GM21381 (cell line): Measurements from ENCODE around the gene CTAGE1.
"Not testable (repeated sequence)": the region's sequence is repeated elsewhere in the genome, so short reads cannot be mapped to it uniquely, and the experiment has no call there.

Source experiments
- ATAC-seq: cut with Tn5 transposase; IDR thresholded peaks from one replicate; pipeline ENCODE4 v1.9.1; 2021; ENCODE audit warnings: mild to moderate bottlenecking, moderate library complexity; ENCODE audit not compliant: unreplicated experiment

Gene CTAGE1

DNA sequence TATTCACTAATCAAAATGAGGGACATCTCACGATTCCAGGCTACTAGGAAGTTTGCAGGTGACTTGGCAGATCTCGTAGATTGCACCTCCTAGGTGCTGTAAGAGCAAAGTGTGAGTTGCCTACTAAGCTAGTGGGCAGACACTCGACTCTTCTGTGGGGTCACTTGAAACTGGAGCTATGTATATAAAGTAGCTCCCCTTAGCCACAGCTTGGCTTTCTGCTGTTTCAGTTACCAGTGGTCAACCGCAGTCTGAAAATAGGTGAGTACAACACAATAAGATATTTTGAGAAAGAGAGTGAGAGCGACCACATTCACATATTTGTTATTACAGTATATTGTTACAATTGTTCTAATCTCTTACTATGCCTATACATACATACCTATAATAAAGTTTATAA, 23.3 kb downstream of the CTAGE1 start:
- no peak for ATAC-seq

DNA sequence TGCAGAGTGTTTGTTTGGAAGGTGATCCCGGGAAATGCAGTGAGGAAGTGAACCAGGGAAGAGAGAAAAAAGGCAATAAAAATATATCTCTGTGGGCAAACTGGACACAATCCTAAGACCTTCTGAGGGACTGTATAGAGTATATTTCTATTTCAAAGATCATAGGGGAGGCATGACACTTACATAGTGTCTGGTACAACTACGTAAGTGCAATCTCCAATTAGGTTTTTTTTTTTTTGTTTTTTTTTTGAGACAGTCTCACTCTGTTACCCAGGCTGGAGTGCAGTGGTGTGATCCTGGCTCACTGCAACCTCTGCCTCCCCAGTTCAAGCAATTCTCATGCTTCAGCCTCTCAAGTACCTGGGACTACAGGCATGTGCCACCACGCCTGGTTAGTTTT, 24.6 kb downstream of the CTAGE1 start:
- not testable (repeated sequence) for ATAC-seq

DNA sequence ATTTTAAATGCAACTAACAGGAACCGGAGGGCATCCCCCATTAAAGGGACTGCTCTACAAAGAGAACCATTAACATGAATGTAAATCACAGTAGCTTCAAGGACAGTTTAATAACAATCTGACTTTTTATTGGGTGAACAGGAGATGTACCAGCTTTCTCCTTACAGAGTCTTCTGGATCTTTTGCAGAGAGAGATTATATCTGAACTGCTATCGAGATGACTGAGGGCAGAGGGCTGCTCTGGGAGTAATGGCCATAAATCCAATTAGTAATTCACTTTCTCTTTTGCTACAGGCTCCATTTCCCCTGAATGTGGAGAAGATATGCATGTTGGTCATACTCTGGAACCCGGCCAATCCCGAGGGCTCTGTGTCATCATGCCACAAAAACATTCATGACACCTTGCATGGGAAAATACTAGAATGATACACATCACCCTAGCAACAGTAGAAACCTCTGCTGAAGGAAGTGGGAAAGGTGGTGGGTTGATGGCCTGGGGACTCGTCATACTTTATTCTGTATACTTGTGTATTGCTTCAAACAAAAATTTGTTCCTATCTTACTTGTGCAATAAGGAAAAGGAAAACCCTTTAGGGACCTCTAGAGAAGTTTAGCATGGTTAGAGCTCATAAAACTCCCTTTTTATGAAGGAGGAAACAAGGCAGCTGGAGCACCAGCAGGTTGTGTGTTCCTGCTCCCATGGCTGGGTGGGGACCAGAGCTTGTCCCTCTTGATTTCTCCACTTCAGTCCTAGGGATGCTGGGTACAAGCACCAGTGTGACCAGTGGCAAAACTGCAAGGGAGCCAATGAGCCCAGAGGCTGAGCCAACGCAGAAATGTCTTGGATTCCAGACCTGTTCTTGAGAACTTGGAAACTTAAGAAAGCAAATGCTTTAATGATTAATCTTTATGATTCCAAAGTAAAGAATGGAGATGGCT, 26.0 kb downstream of the CTAGE1 start:
- no peak for ATAC-seq

DNA sequence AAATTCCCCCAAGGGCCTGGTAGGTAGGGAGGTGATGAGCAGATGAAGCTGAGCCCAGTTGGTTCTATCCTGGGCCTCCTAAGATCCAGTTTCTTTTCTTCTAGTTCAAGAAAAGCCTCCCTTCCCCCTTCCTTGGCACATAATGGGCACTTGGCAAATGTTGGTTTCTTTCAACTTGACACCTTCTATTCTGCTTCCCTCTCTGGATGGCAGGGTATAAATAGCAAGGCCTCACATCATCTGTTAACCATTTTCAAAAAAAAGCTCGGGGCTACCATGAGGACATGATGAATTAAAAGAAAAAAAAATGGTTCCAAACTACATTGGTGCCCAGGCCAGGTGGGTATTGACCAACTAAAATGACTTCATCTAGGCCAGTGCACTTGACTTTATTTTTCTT, 29.9 kb downstream of the CTAGE1 start:
- no peak for ATAC-seq

DNA sequence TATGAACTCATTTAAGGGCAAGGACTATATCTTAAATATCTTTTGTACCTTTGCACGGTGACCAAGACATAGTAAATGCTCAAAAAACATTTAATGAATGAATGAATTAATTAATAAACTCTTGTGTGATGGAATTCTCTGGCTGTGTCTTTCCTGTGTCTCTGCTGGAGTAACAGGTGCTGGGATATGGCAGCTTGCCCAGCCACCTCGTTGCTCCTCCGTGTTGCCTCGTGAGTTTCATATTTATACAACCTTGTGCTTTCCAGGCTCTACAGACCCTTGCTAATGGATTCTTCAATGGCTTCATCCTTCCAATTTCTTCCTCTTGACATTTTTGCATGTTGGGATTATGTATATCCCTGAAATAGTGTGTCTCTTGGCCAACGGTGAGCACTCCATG, 30.4 kb downstream of the CTAGE1 start:
- ATAC-seq, result no peak

DNA sequence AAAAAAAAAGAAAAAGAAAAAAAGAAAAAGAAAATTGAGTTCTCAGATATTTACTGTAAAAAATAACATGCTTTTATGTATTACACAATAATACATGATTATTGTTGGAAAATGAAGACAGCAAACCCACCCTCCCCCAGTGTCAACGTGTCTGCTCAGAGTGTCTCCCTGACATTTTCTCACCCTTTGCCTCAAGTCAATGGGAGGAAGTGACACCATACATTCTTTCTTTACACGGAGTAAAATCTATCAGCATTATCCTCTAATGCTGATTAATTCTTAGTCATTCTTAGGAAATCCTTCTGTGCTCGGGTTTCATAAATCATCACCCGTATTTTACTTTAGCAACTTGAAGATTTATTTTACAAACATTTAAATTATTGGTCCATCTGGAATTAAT, 32.0 kb downstream of the CTAGE1 start:
- ATAC-seq, result no peak

DNA sequence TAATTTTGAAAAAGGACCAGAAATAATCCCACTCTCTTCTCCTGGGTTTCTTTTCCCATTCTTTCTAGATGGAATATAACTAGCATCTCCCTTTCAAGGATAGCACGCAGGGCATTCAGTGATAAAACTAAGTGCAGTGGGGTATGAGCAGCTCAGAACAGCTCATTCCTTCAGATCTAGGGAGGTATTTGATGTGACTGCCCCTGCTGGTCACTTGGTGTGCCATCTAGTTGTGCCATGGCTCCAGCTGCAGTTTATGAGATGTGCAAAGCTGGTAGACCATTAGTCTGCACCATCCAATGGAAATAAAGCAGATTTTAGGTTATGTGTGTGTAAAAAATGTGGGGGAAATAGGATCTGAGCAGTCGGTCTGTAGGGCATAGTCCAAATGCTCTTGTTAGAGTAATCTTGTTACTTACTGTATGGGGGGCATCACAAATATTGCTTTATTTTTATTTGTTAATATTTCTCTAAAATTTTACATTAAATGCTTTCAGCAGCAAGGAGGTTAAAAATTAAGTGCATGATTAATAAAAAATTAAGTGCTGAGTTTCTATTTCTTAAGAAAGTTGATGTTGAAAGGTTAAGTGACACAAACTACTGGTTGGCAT, 38.9 kb downstream of the CTAGE1 start:
- ATAC-seq, result no peak

DNA sequence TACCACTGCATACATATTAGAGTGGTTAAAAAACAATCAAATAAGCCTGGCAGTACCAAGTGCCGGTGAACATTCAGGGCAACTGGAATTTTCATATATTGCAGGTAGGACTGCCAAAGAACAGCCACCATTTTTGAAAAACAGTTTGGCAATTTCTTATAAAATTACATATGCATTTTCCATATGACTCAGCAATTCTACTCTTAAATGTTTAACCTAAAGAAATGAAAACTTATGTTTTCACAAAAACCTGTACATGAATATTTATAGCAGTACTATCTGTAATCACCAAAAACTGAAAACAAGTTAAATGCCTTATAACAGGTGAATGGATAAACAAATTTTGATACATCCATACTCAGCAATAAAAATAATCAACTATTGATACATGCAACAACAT, 39.9 kb downstream of the CTAGE1 start:
- no peak for ATAC-seq

DNA sequence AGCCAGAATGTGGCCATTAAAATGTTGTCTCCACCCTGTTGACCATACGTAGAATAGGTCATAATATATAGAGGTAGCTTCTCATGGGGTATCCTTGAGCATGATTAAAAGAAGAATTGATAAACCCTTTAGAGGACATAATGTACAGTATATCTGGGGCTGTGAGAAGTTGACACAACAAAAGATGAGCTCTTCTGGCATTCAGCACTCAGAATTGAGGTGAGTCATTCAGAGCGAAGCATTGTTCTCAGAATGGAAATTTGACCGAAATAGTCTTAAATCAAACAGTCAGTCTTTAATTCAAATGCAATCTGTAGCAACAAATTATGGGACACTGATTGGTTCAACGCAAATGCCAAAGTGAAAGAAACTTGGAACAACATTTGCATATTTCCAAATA, 47.3 kb downstream of the CTAGE1 start:
- ATAC-seq, result no peak

DNA sequence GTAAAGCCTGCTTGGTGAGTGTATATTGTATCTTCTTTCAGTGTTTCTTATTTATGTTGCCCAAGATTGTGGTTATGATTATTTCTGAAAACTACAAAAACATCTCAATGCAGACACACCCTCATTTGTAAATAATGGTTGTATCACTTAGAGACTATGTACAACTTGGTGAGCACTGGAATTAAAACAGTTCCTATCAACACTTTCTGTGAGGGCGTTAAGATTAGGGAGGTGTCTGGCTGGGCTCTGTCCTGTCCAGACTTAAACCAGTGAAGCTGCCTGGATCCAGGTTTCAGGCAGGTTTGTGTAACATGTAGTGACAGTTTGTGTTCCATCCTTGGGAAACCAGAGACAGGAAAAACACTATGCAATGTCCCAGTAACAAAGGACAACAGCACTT, 49.7 kb downstream of the CTAGE1 start:
- ATAC-seq, result no peak

DNA sequence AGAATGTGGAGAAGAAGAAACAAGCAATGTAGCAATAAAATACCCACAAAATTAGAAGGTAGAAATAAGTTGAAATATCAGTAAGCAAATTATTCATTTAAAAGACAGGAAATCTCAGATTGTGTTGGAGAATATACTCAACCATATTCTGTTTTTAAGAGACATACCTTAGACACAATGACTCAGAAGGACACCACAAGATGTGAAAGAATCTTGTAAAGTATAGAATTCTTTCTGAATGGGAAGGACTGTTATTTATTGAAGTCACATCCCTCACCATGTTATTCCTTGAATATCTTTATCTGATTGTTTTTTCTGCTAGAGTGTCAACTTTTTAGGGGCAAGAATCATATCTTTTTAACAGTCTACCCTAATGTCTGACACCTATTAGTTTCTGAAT, 50.4 kb downstream of the CTAGE1 start:
- no peak for ATAC-seq

DNA sequence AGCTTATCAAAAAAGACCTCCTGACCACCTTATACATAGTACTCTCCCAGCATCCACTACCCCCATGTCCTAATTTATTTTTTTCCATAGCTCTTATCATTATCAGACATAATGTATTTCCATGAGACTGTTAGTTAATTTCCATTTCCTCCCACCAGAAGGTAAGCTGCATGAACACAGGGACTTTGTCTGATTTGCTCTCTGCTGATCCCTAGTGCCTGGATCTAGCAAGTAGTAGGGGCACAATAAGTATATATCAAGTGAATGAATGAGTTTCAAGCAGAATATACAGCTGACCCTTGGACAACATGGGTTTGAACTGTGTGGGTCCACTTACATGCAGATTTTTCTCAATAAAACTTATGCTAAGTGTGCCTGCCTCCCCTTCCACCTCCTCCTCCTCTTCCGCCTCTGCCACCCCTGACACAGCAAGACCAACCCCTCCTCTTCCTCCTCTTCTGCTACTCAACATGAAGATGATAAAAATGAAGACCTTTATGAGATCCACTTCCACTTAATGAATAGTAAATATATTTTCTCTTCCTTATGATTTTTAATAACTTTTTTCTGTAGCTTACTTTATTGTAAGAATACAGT, 53.8 kb downstream of the CTAGE1 start:
- no peak for ATAC-seq
